B cell (primary cell): ENCODE data around the gene FBXL13.

Source experiments
- CTCF ChIP-seq: fragments of 200-600 bp; IDR thresholded peaks from one replicate; pipeline ENCODE4 v1.8.0; 2022; ENCODE audit warnings: antibody characterized with exemption, mild to moderate bottlenecking
- EZH2 ChIP-seq: IDR thresholded peaks from 2 replicates; pipeline ENCODE4 v1.6.1; 2012; ENCODE audit warnings: borderline replicate concordance, low read depth, mild to moderate bottlenecking, moderate library complexity, low read length; ENCODE audit not compliant: insufficient read depth, poor library complexity, severe bottlenecking

DNA sequence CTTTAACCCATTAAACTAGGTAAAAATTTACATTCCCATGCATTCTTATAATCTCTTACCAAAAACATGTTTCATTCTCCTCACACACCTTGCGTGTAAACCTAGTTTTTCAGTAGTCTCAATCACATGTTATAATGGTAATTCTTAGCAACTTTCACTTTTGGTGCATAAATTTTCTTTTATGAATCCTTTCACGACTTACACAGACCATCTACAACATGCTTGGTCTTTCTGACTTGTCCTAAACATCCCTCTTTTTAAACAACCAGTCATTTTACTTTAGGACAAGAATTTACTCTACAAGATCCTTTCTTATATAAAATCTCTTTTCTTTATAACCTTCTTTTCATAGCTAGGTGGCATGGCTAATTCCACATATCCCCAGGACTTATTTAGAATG lies 25.8 kb downstream of the FBXL13 start:
- TF ChIP-seq CTCF (no peak), EZH2 (no peak)
